RWPE2 (cell line): ENCODE data around the gene CRB3.

Experiments used
- ATAC-seq: fragments of 200-7000 bp; cut with Tn5 transposase; 3 replicates; pipeline ENCODE4 v1.9.1; 2021; ENCODE audit warnings: low read depth
- DNase-seq: peaks from one replicate; pipeline ENCODE4 v3.0.0-alpha.2; 2020; ENCODE audit warnings: low spot score
- H3K27ac ChIP-seq: fragments of 450-650 bp; 2 replicates; pipeline ENCODE4 v1.5.1; 2017; ENCODE audit warnings: mild to moderate bottlenecking; ENCODE audit not compliant: poor library complexity, severe bottlenecking
- H3K27me3 ChIP-seq: fragments of 250-450 bp; sonication (Bioruptor Pico); 2 replicates; pipeline ENCODE4 v1.5.1; 2021; ENCODE audit warnings: mild to moderate bottlenecking, moderate library complexity; ENCODE audit not compliant: insufficient read depth, poor library complexity, severe bottlenecking
- H3K36me3 ChIP-seq: fragments of 250-450 bp; sonication (Bioruptor Pico); 2 replicates; pipeline ENCODE4 v1.5.1; 2020; ENCODE audit warnings: low read depth, mild to moderate bottlenecking, moderate library complexity
- H3K4me1 ChIP-seq: fragments of 250-450 bp; sonication (Bioruptor Pico); 2 replicates; pipeline ENCODE4 v1.5.1; 2021; ENCODE audit warnings: mild to moderate bottlenecking, moderate library complexity; ENCODE audit not compliant: insufficient read depth, poor library complexity, severe bottlenecking
- H3K4me3 ChIP-seq: fragments of 250-450 bp; sonication (Bioruptor Pico); 2 replicates; pipeline ENCODE4 v1.5.1; 2021; ENCODE audit warnings: mild to moderate bottlenecking, moderate library complexity; ENCODE audit not compliant: severe bottlenecking
- H3K9me3 ChIP-seq: fragments of 250-450 bp; sonication (Bioruptor Pico); 2 replicates; pipeline ENCODE4 v1.5.1; 2021; ENCODE audit warnings: mild to moderate bottlenecking, moderate library complexity; ENCODE audit not compliant: severe bottlenecking
- TF ChIP-seq, protein P1 (sequence below): fragments of 450-650 bp; IDR thresholded peaks from one replicate; pipeline ENCODE4 v1.5.1; 2017; ENCODE audit warnings: mild to moderate bottlenecking, moderate library complexity; ENCODE audit not compliant: poor library complexity, severe bottlenecking

The CRB3 gene

DNA sequence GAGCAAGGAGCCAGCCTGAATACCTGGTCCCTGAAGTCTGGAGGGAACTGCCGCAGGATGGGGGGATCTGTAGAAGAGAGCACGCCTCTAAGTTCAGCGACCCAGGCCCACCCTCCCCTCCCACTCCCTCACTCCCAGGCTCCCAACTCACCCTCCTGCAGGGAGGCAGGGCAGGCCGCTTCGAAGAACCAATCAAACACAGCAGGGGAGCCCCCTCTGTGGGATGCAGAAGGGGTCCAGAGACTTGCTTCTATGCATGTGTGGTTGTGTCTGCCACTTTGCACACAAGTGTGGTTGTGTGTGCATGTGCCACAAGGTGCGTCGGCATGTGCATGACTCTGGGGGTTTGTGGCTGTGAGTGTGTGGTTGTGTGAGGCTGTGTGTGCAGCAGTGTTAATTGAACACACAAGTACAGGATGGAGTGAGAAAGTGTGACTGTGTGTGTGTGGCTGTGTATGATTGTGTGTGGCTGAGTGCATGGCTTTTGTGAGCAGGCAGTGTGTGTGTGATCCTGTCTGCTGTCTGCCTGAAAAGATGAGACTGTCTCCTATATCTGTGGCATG is 15.8 kb downstream of the CRB3 start:
- H3K27ac ChIP-seq: no peak overlapping the region

DNA sequence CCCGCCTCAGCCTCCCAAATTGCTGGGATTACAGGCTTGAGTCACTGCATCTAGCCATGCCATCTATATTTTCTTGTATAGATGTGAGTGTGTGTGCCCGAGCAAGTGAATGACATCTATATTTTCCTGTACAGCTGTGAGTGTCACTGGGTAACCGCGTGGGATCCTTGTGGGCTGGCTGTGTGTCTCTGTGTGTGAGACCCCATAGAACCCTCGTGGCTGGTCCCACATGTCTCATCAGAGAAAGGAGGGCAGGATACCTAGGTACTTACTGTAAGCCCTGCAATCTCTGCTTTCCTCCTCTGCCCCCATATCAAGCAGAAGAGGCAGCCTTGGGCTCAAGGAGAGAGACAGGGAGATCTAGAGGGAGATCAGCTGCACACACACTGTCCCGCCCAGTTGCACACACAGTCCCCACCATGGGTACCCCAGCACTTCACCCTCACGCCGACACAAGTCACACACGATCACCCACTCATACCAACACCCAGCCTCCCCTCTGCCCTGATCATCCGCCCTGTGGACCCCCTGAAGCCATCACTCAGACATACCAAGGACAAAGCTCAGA is 16.9 kb downstream of the CRB3 start:
- Histone ChIP-seq H3K4me1 (no peaks in the 10 kb centered on the region), H3K27me3 (no peaks in the 10 kb centered on the region), H3K4me3 (no peak overlapping the region), H3K9me3 (no peaks in the 10 kb centered on the region), H3K36me3 (no peaks in the 10 kb centered on the region), H3K27ac (no peak overlapping the region)
- TF ChIP-seq, protein P1, sequence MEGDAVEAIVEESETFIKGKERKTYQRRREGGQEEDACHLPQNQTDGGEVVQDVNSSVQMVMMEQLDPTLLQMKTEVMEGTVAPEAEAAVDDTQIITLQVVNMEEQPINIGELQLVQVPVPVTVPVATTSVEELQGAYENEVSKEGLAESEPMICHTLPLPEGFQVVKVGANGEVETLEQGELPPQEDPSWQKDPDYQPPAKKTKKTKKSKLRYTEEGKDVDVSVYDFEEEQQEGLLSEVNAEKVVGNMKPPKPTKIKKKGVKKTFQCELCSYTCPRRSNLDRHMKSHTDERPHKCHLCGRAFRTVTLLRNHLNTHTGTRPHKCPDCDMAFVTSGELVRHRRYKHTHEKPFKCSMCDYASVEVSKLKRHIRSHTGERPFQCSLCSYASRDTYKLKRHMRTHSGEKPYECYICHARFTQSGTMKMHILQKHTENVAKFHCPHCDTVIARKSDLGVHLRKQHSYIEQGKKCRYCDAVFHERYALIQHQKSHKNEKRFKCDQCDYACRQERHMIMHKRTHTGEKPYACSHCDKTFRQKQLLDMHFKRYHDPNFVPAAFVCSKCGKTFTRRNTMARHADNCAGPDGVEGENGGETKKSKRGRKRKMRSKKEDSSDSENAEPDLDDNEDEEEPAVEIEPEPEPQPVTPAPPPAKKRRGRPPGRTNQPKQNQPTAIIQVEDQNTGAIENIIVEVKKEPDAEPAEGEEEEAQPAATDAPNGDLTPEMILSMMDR: no peak
- no peak for ATAC-seq
- no peak for DNase-seq

More for the DNA sequence above, 15.8 kb downstream of the CRB3 start:
- no peak overlapping the region for H3K4me3 ChIP-seq
- H3K36me3 ChIP-seq: no peaks in the 10 kb centered on the region
- ATAC-seq: no peak
- no peaks in the 10 kb centered on the region for H3K9me3 ChIP-seq
- TF ChIP-seq, protein P1: no peak
- H3K27me3 ChIP-seq: no peaks in the 10 kb centered on the region
- no peaks in the 10 kb centered on the region for H3K4me1 ChIP-seq
- DNase-seq: no peak

DNA sequence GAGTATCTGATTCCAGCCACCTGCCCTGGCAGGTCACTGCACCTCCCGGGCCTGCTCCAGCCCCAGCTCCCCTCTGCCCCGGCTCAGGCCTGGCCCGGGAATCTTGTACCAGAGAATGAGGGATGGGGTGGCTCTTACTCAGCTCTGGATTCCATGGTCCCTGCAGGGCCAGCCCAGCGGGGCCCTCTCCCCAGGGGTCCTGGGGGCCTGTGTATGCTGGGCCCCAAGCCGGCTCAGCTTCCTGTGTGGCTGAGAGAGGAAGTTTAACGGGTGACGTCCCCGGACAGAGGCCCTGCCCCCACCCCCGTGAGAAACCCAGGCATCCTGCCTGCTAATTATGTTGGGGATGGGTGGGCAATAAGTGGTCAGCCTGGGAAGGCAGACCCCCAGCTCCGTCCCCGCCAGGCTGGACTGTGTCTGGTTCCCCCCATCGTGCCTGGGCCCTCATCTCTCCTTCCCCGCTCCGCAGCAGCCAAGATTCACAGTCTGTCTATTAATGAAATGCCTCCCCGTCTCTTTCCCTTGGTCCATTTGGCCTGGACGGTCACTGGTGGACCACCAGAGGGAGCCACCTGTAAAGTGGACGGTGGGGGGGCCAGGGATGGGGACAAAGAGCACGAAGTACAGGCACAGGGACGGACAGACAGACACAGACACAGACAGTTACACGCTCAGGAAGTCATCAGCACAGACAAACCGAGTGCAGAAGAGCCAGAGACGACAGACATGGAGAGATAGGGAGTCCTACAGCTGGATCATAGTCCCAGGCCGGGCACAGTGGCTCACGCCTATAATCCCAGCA is 17.7 kb downstream of the CRB3 start, which contains the start of gene DENND1C:
TSS of gene DENND1C (minus strand) at position 247 of the 802 bp plus-strand sequence. CDS start at position 155, 92 bp downstream.
- DNase-seq: no peak
- no peak for ATAC-seq
- H3K36me3 ChIP-seq: no peaks in the 10 kb centered on the region
- no peak within 1 kb of the TSS for H3K27ac ChIP-seq
- no peaks in the 10 kb centered on the region for H3K4me1 ChIP-seq
- TF ChIP-seq, protein P1: peak; percentile 16
- H3K27me3 ChIP-seq: no peaks in the 10 kb centered on the region
- H3K4me3 ChIP-seq: no peak within 1 kb of the TSS
- H3K9me3 ChIP-seq: no peaks in the 10 kb centered on the region

DNA sequence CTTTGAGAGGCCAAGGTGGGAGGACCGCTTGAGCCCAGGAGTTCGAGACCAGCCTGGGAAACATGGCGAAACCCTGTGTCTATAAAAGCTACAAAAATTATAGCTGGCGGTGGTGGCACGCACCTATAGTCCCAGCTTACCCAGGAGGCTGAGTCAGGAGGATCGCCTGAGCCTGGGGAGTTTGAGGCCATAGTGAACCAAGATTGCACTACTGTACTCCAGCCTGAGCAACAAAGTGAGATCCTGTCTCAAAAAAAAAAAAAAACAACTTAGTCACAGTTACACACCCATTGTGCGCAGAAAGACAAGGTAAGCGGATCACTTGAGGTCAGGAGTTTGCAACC is 18.2 kb downstream of the CRB3 start:
- Histone ChIP-seq H3K36me3 (no peaks in the 10 kb centered on the region), H3K27me3 (no peaks in the 10 kb centered on the region), H3K4me3 (no peak overlapping the region), H3K27ac (no peak overlapping the region), H3K9me3 (no peaks in the 10 kb centered on the region), H3K4me1 (no peaks in the 10 kb centered on the region)
- no peak for DNase-seq
- TF ChIP-seq, protein P1: no peak
- ATAC-seq: no peak
